Suppressor macrophage treated with lipopolysaccharide for 1 hour (primary cell): ENCODE measurements around the gene RGS8.

Source experiments
- DNase-seq, 3 donors: peaks; one replicate each; pipeline ENCODE4 v3.0.0-alpha.2; 2020 to 2022

The RGS8 gene

GRCh38 chr1:182684116-182684828 is at the start of gene RGS8:
RGS8 (minus strand) TSS chr1:182684587; CDS start chr1:182669649, 14,938 bp downstream.
- DNase-seq, result no peak

GRCh38 chr1:182731852-182732575 is 47.6 kb upstream of the RGS8 start:
- DNase-seq, result no peak

DNA sequence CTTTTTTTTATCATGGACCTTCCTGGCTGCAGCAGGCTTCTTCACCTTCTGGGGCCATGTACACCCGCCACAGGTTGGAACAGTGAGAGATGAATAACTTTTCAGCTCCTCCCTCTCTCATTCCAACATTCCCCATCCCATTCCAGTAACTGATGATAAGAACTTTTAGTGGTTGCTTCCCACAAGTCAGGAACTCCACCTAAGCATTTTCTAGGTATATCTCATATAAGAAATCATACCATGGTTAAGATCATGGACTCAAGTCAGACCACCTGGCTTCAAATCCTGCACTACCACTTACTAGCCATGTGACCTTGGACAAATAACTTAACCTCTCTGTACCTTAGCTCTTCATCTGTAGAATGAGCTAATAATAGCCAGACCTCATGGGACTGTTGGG is 42.5 kb upstream of the RGS8 start:
- no peak for DNase-seq

DNA sequence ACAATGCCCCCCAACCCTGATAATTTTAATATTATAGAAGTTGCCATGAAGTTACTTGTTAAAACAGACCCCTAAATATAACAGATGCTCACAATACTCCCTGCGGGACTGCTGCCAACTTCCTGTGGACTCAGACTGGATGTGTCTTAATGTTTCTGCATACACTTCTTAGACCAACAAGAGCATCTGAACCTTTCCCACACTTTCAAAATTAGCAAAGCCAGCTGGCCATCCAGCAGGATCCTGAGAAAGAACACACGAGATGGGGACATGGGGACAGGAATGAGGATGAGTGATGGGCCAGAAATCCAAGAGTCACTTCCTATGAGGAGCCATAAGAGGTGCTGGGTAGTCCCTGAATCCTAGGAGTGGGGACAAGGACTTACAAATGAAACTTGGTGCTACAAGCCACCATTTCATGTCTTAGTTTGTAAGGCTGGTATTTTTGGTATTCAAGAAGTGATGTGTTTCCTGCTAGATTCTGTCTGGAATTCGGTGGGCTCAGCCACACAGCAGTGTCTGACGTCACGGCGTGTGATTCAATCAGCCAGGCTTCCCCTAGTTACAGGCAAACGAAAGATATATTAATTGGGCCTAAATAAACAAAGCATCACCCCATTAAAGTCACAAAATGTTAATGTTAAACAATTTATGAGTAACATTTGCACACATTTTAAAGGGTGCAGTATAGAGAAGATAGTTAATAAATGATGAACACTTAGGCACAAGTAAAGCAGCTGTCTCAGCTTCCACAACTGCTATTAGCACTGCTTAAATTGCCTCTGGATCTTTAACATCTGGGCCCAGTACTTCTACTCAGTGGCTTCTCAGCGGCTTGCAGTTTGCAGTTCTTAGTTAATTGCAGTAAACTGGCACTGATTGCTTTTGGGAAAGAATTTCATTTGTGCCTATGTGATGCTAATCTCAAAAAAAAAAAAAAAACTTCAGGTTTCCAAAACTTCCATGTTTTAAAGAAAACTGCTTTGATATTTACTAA is 41.2 kb upstream of the RGS8 start:
- DNase-seq, result no peak

DNA sequence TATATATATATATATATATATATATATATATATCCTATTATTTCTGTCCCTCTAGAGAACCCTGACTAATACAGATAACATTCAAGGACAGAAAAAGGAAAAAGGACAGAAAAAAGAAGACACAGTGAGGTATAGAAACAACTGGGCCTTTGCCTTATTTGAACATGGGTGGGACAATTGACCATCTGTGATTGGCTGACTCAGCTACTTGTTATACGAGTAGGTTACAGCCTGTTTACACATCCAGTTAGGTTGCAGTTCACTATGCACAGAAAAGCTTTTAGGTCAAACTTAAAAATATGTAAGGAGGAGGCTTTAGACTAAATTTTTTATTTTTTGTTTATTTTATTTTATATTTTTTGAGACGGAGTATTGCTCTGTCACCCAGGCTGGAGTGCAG is 39.8 kb upstream of the RGS8 start:
- no peak for DNase-seq

- DNase-seq, result no peak
These were observed 38.8 kb upstream of the RGS8 start for GRCh38 chr1:182723200-182723599.

- no peak for DNase-seq
These were observed 37.1 kb upstream of the RGS8 start for GRCh38 chr1:182721525-182721924.

GRCh38 chr1:182720463-182720862 is 36.1 kb upstream of the RGS8 start:
- DNase-seq, result no peak

GRCh38 chr1:182719553-182719952 is 35.2 kb upstream of the RGS8 start:
- no peak for DNase-seq

- DNase-seq, result no peak
These were observed 33.9 kb upstream of the RGS8 start for GRCh38 chr1:182718311-182718710.

- DNase-seq, result no peak
These were observed 32.6 kb upstream of the RGS8 start for GRCh38 chr1:182716740-182717720.

DNA sequence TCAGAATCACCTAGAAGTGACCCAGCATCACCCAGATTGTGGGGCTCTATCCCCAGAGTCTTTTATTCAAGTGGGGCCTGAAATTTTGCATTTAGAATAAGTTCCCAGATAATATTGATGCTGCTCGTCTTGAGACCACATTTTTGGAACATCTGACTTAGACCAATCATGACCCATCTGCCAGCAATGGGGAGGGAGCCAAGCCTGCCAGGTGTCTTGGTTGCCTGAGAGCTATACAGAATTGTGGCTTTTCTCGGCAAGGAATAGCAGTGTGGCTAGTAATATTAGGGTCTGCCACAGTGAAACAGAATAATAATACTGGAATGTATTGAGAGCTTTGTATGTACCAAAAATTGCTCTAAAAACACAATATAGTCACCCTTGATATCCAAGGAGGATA is 31.1 kb upstream of the RGS8 start:
- no peak for DNase-seq

DNA sequence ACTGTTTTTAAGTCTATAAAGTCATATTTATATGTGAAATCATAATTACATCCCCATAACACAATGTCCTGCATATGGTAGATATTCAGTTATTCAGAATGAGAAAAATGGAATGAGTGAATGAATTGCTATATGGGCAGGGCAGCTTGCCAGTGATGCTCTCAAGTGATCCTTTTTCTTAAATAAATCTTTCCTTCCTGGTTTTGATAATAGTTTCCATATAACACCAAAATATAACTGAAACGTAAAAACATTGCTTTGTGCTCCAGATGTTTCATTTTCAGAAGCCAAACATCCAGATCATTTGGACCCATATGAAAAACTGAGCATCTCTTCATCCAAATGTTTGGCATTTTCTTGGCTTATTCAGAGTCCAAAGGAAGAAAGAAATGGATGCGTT is 30.2 kb upstream of the RGS8 start:
- DNase-seq, result no peak

GRCh38 chr1:182713939-182714338 is 29.6 kb upstream of the RGS8 start:
- DNase-seq, result no peak

DNA sequence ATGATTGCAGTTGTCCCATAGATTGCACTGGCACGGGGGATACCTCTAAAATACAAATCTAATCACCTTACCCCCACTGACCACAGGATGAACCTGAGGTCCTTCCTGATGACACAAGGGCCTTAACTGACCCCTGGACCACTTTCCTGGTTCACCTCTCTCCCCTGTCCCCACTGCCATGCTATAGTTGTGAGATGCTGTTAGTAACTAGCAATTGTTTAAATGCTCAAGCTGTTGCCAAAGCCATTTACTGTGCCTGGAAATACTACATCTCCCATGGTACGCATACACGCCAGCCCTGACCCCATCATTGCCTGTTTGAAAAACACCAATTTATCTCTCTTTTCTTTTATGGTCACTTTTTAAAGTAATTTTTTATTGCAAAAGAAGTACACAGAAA is 29.1 kb upstream of the RGS8 start:
- DNase-seq, result no peak

GRCh38 chr1:182709855-182710254 is 25.5 kb upstream of the RGS8 start:
- DNase-seq, result no peak

DNA sequence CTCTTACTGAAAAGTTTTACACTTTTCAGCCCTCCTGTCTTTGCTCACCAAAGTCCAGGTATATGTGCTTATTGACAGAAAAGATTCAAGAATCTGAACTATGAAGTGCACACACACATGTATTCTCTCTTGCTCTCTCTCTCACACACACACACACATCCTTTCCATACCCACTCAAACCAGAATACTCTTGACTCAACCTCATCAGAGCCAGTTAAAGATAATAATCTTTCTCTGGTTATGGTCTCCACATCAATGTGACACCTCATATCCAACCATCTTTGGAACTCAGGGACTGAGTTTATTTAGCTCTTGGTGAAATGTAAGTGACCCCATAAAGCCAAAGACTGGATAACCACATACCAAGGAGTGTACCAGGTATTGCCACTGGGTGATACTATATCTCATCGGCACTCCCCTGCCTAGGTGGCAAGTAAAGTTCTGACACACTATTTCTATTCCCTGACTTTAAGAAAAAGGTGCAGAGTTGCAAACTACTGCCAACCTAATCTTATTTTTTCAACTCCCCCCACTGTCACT is 24.9 kb upstream of the RGS8 start:
- DNase-seq, result no peak

- no peak for DNase-seq
These were observed 22.7 kb upstream of the RGS8 start for GRCh38 chr1:182707122-182707521.

GRCh38 chr1:182704677-182705076 is 20.3 kb upstream of the RGS8 start:
- DNase-seq, result no peak

DNA sequence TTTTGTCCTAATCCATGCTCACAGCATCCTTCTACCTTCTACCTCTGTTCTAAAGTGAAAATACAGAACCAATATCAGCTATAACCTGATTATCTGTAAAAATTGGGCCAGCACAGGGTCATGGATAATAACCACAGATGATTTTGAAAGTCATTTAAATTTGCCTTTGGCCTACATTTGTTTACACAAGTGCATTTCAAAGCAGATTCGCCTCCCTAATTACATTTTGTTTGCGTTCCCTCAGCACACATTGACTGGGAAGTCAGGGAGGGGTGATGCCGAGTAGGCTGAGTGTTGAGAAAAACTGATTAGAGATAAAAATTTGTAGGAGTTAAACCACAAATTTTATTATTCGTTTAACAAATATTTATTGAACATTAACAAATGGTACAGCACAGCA is 19.2 kb upstream of the RGS8 start:
- DNase-seq, result no peak

DNA sequence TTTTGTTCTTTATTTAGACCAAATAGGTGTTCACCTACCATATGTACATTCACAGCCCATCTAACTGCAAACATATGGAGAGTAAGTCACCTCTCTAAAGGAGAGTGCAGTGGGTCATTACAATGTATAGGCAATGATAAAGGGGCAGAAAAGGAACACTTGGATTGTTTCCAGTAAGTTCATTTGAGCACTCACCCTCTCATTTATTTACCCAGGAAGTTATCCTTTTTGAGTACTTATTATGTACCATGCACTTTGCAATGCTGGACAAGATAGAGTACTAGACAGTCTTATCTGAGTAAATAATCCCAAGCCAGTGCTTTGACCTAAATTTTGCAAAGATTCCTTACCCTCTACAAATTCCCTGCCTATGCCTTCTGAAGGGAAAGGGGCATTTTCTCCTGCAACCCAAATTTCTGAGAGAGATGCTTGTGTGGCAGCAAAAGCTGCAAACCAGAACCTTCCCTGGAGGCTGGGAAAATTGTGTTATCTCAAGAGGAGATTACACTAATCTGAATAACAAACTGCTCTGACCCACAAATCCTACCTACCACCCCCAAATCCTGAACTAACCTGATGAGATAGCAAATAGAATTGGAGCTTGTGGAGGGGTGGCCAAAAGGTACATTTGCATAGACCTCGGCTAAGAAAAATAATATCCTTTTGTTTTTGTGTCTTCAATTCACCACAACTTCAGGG is 18.6 kb upstream of the RGS8 start:
- no peak for DNase-seq
